DND-41 (cell line): ENCODE data around the gene TMEM234.

Source experiments
- EZH2 ChIP-seq: IDR thresholded peaks from 3 replicates; pipeline ENCODE4 v1.6.1; 2012; ENCODE audit warnings: borderline replicate concordance, low read depth, mild to moderate bottlenecking, moderate library complexity, low read length, inconsistent platforms; ENCODE audit not compliant: severe bottlenecking
- TF ChIP-seq, protein P1 (sequence below): IDR thresholded peaks from 2 replicates; pipeline ENCODE4 v1.5.1; 2012; ENCODE audit warnings: borderline replicate concordance, low read length, moderate library complexity, mild to moderate bottlenecking; ENCODE audit not compliant: poor library complexity, severe bottlenecking; ENCODE audit errors: extremely low read depth

DNA sequence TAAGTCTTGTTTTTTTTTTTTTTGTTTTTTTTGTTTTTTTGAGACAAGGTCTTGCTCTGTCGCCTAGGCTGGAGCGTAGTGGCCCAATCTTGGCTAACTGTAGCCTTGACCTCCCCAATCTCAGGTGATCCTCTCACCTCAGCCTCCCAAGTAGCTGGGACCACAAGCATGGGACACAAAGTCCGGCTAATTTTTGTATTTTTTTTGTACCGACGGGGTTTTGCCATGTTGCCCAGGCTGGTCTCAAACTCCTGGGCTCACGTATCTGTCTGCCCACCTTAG, 35.0 kb upstream of the TMEM234 start:
- TF ChIP-seq, protein P1, sequence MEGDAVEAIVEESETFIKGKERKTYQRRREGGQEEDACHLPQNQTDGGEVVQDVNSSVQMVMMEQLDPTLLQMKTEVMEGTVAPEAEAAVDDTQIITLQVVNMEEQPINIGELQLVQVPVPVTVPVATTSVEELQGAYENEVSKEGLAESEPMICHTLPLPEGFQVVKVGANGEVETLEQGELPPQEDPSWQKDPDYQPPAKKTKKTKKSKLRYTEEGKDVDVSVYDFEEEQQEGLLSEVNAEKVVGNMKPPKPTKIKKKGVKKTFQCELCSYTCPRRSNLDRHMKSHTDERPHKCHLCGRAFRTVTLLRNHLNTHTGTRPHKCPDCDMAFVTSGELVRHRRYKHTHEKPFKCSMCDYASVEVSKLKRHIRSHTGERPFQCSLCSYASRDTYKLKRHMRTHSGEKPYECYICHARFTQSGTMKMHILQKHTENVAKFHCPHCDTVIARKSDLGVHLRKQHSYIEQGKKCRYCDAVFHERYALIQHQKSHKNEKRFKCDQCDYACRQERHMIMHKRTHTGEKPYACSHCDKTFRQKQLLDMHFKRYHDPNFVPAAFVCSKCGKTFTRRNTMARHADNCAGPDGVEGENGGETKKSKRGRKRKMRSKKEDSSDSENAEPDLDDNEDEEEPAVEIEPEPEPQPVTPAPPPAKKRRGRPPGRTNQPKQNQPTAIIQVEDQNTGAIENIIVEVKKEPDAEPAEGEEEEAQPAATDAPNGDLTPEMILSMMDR = no peak
- TF ChIP-seq EZH2 = no peak
